Hepatocyte (in vitro differentiated cells): Measurements from ENCODE around the gene SLC43A1. TPM values are rescaled to one million over a fixed set of nuclear protein-coding genes. Genes with fewer than 3 reads are reported as not detected.

Experiments
- DNase-seq: peaks from one replicate; pipeline ENCODE4 v3.0.0-alpha.2; 2016; ENCODE audit warnings: low spot score
- H2AFZ ChIP-seq: fragments of 200-600 bp; sonication (generic); 2 replicates; pipeline ENCODE4 v1.6.0; 2016; ENCODE audit warnings: antibody characterized with exemption, mild to moderate bottlenecking
- H3K27ac ChIP-seq: fragments of 200-600 bp; sonication (generic); 2 replicates; pipeline ENCODE4 v1.5.1; 2016; ENCODE audit warnings: mild to moderate bottlenecking
- H3K27me3 ChIP-seq: fragments of 200-600 bp; sonication (generic); 2 replicates; pipeline ENCODE4 v1.6.1; 2016
- H3K36me3 ChIP-seq: fragments of 200-600 bp; sonication (generic); replicated peaks from 2 replicates; pipeline ENCODE4 v1.5.1; 2016; ENCODE audit warnings: low read depth; ENCODE audit not compliant: insufficient read depth
- H3K4me1 ChIP-seq: fragments of 200-600 bp; sonication (generic); 2 replicates; pipeline ENCODE4 v1.5.1; 2016; ENCODE audit warnings: mild to moderate bottlenecking, moderate library complexity; ENCODE audit not compliant: insufficient read depth
- H3K4me2 ChIP-seq: fragments of 200-600 bp; sonication (generic); 2 replicates; pipeline ENCODE4 v1.6.0; 2016
- H3K4me3 ChIP-seq: fragments of 200-600 bp; sonication (generic); 2 replicates; pipeline ENCODE4 v1.5.1; 2016; ENCODE audit warnings: mild to moderate bottlenecking
- H3K79me2 ChIP-seq: fragments of 200-600 bp; sonication (generic); 2 replicates; pipeline ENCODE4 v1.6.0; 2017; ENCODE audit warnings: mild to moderate bottlenecking
- H3K9me2 ChIP-seq: fragments of 200-600 bp; sonication (generic); replicated peaks from 2 replicates; pipeline ENCODE4 v1.6.0; 2017; ENCODE audit warnings: mild to moderate bottlenecking; ENCODE audit not compliant: insufficient read depth
- H3K9me3 ChIP-seq: fragments of 200-600 bp; sonication (generic); 2 replicates; pipeline ENCODE4 v1.5.1; 2016; ENCODE audit warnings: low read depth, mild to moderate bottlenecking
- H4K20me1 ChIP-seq: fragments of 200-600 bp; sonication (generic); 2 replicates; pipeline ENCODE4 v1.6.0; 2016; ENCODE audit warnings: mild to moderate bottlenecking; ENCODE audit not compliant: insufficient read depth, poor library complexity, severe bottlenecking
- EZH2 ChIP-seq: fragments of 200-600 bp; sonication (generic); IDR thresholded peaks from 2 replicates; pipeline ENCODE4 v1.6.1; 2016; ENCODE audit warnings: antibody characterized with exemption, mild to moderate bottlenecking, borderline replicate concordance
- EZH2phosphoT487 ChIP-seq: fragments of 200-600 bp; sonication (generic); IDR thresholded peaks from one replicate; pipeline ENCODE4 v1.6.1; 2018; ENCODE audit warnings: antibody characterized with exemption, mild to moderate bottlenecking, low read depth, moderate library complexity; ENCODE audit not compliant: unreplicated experiment, severe bottlenecking
- WGBS: methylation state at CpG from one replicate; pipeline ENCODE4 v1.1.6; 2016; ENCODE audit warnings: low lambda C conversion rate; ENCODE audit errors: missing lambda C conversion rate; 5-methylcytosine and 5-hydroxymethylcytosine counted together
- polyA plus RNA-seq: library from polyadenylated mRNA; unstranded; fragments of >200 nt; fragmentation: Nextera tagmentation; extraction: Ambion mirVana; gene quantifications from 2 replicates; pipeline ENCODE4 v1.2.1, GENCODE V29; 2016
- total RNA-seq: library from RNA; depleted of rRNA; stranded (reverse); fragments of >200 nt; gene quantifications from 2 replicates; pipeline ENCODE4 v1.2.3, GENCODE V29; 2014
- TF ChIP-seq, protein P1 (sequence below): fragments of 200-600 bp; sonication (generic); IDR thresholded peaks from 2 replicates; pipeline ENCODE4 v1.5.1; 2016; ENCODE audit warnings: antibody characterized with exemption, mild to moderate bottlenecking; ENCODE audit not compliant: poor library complexity

The SLC43A1 gene
- total and polyA plus RNA-seq, 2 experiments from 2014 or later: 39.5 to 40.4 TPM

DNA sequence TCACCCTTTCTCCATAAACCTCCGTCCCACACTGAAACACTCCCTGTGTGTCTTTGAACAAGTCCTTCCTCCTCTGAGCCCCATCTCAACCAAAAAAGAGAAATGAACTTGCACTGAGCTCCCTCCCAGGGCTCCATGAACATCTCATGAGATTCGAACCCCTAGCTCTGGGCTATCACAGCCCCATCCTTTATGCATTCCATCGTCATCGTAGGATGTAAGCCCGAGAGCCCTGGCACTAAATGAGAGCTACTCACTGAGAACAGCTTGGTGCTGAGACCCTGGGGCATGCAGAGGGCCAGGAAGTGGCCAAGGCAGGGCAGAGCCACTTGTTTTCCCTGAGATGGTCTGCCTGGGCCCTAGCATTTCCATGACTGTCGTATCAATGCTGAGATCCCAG is 75.7 kb downstream of the SLC43A1 start:
- no peaks in the 10 kb centered on the region for H3K9me2 ChIP-seq
- H3K4me3 ChIP-seq: no peak overlapping the region
- no peaks in the 10 kb centered on the region for H3K36me3 ChIP-seq
- H3K27me3 ChIP-seq: no peaks in the 10 kb centered on the region
- no peak overlapping the region for H3K27ac ChIP-seq
- no peak overlapping the region for H3K4me2 ChIP-seq
- DNase-seq: no peak
- 77% methylated on average over 6 of the region's 6 CpGs for WGBS
- no peak overlapping the region for H2AFZ ChIP-seq
- H3K79me2 ChIP-seq: no peaks in the 10 kb centered on the region
- H4K20me1 ChIP-seq: no peaks in the 10 kb centered on the region
- peaks cover 9% of the 10 kb centered on the region for H3K4me1 ChIP-seq
- H3K9me3 ChIP-seq: no peaks in the 10 kb centered on the region
- TF ChIP-seq EZH2phosphoT487: no peak

DNA sequence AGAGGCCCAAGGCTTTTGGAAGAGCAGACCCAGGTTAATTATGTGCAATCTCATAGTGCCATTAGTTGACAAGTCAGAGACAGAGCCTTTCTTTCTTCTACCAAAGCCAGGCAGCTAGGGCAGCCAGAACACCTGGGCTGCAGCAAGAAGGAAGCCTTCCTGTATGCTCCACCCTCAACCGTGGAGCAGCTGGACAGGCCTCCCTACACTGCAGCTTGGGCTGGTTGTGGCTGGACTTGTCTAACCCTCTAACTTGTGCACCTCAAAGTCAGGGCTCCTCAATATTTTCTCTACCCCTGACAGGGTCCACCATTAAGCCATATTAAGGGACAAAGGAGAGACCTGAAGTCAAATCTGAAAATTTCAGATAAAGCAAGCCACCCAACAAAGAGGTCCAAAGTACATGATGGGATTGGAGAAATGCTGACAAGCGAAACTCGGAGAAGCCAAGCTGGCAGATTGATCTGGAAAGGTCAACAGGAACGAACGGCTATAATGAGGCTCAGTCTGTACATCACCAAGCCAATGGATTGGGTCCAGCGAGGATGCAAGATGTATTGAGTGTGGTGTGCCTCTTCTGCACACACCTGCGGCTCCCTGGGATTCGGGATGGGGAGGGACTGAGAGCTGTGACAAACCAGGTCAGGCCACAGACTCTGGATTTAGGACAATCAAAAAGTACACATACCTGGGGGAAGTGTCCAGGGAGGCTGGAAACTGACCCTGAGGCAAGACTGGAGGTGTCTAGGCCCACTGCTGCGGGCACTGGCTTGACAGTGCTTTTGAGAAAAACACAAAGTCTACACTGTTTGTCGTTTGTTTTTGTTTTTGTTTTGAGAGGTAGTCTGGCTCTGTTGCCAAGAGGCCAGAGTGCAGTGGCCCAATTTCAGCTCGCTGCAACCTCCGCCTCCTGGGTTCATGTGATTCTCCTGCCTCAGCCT is 76.9 kb downstream of the SLC43A1 start:
- no peak for DNase-seq
- Histone ChIP-seq H3K4me3 (no peak overlapping the region), H3K4me1 (peaks cover 12% of the 10 kb centered on the region), H4K20me1 (no peaks in the 10 kb centered on the region), H3K9me3 (no peaks in the 10 kb centered on the region), H3K79me2 (no peaks in the 10 kb centered on the region), H3K4me2 (no peak overlapping the region), H3K9me2 (no peaks in the 10 kb centered on the region), H3K36me3 (no peaks in the 10 kb centered on the region), H2AFZ (no peak overlapping the region), H3K27ac (peak overlapping the region; percentile 37), H3K27me3 (no peaks in the 10 kb centered on the region)
- WGBS: 81% methylated on average over 12 of the region's 12 CpGs
- TF ChIP-seq EZH2 (no peak), EZH2phosphoT487 (no peak)
- TF ChIP-seq, protein P1, sequence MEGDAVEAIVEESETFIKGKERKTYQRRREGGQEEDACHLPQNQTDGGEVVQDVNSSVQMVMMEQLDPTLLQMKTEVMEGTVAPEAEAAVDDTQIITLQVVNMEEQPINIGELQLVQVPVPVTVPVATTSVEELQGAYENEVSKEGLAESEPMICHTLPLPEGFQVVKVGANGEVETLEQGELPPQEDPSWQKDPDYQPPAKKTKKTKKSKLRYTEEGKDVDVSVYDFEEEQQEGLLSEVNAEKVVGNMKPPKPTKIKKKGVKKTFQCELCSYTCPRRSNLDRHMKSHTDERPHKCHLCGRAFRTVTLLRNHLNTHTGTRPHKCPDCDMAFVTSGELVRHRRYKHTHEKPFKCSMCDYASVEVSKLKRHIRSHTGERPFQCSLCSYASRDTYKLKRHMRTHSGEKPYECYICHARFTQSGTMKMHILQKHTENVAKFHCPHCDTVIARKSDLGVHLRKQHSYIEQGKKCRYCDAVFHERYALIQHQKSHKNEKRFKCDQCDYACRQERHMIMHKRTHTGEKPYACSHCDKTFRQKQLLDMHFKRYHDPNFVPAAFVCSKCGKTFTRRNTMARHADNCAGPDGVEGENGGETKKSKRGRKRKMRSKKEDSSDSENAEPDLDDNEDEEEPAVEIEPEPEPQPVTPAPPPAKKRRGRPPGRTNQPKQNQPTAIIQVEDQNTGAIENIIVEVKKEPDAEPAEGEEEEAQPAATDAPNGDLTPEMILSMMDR: no peak

DNA sequence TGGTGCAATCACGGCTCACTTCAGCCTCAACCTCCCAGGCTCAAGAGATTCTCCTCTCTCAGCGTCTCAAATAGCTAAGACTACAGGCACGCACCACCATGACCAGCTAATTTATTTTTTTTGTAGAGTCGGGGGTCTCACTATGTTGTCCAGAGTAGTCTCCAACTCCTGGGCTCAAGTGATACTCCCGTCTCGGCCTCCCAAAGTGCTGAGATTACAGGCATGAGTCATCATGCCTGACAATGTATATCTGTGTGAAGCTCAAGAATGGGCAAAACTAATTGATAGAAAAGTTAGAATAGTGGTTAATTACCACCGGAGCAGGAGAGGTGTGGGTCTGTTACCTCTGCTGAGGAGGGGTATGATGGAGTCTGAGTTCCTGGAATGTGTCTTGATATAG is 79.5 kb downstream of the SLC43A1 start:
- Histone ChIP-seq H3K9me3 (no peaks in the 10 kb centered on the region), H3K27ac (no peak overlapping the region)

More for the DNA sequence above, 79.5 kb downstream of the SLC43A1 start:
- no peaks in the 10 kb centered on the region for H3K27me3 ChIP-seq
- no peak overlapping the region for H2AFZ ChIP-seq
- H3K4me3 ChIP-seq: no peak overlapping the region
- WGBS: 84% methylated on average over 7 of the region's 7 CpGs
- no peak overlapping the region for H3K4me2 ChIP-seq
- H3K36me3 ChIP-seq: no peaks in the 10 kb centered on the region
- DNase-seq: no peak
- TF ChIP-seq EZH2phosphoT487 (no peak), EZH2 (no peak)
- TF ChIP-seq, protein P1: no peak
- peaks cover 12% of the 10 kb centered on the region for H3K4me1 ChIP-seq
- H3K79me2 ChIP-seq: no peaks in the 10 kb centered on the region
- no peaks in the 10 kb centered on the region for H4K20me1 ChIP-seq
- H3K9me2 ChIP-seq: no peaks in the 10 kb centered on the region
